ENCODE results near the gene PIAS2.

GRCh38 chr18:46849007-46849406, 68.3 kb downstream of the PIAS2 start:
- TF ChIP-seq POLR2A (IDR thresholded peaks at IDR 0.05; ENCODE audit: low read depth, low read length) (no peak), POLR2AphosphoS5 (IDR thresholded peaks at IDR 0.05; ENCODE audit: low read depth, low read length) (no peak), TAF1 (IDR thresholded peaks at IDR 0.05; ENCODE audit: borderline replicate concordance, low read depth, low read length) (no peak)

All from GM12892 (cell line).